Prostate gland (tissue), 2 donors: ENCODE results near the gene LUC7L.

Source experiments
- CTCF ChIP-seq, 4 experiments: fragments of 200-600 bp in 2 of 4; fragments of 450-650 bp in 2 of 4; sonication (generic) in 2 of 4; IDR thresholded peaks; 1 replicate in 3 of 4; 2 replicates in 1 of 4; pipeline ENCODE4 v1.5.1; 2016 to 2019; ENCODE audit warnings: antibody characterized with exemption in 4 of 4, mild to moderate bottlenecking in 2 of 4, moderate library complexity in 2 of 4
- POLR2AphosphoS5 ChIP-seq: sonication (generic); formaldehyde crosslinking; IDR thresholded peaks from one replicate; pipeline ENCODE4 v1.6.1; 2017; ENCODE audit warnings: antibody characterized with exemption

GRCh38 chr16:159136-159849, 70.0 kb downstream of the LUC7L start:
- TF ChIP-seq CTCF (IDR thresholded peaks at IDR 0.05) (no peak), POLR2AphosphoS5 (no peak)
